Kidney (tissue), 14 donors: ENCODE results near the gene CUX1. TPM values are rescaled to one million over a fixed set of nuclear protein-coding genes. Genes with fewer than 3 reads are reported as not detected.
"Not testable (repeated sequence)": the region's sequence is repeated elsewhere in the genome, so short reads cannot be mapped to it uniquely, and the experiment has no call there.

Experiments
- DNase-seq, 5 donors: peaks; one replicate each; pipeline ENCODE4 v3.0.0-alpha.2; 2013 to 2020
- FAIRE-seq: peaks from 2 replicates; lab custom pipeline; 2012; peaks lifted over from hg19 to GRCh38; lab: Jason Lieb, UNC
- H3K27ac ChIP-seq, 2 donors: one replicate each; pipeline ENCODE4 v1.7.0; 2013; ENCODE audit warnings: low read depth in 2 of 2, low read length in 2 of 2, inconsistent platforms in 1 of 2
- H3K27me3 ChIP-seq: one replicate; pipeline ENCODE4 v1.7.1; 2013; ENCODE audit warnings: low read length, inconsistent platforms; ENCODE audit not compliant: control insufficient read depth, insufficient read depth
- H3K36me3 ChIP-seq, 3 donors: one replicate each; pipeline versions ENCODE4 v1.7.0 to v1.7.1; 2013; ENCODE audit warnings: low read length in 3 of 3, control low read depth in 1 of 3, inconsistent platforms in 1 of 3; ENCODE audit not compliant: insufficient read depth in 3 of 3, control insufficient read depth in 2 of 3
- H3K4me1 ChIP-seq, 3 donors: one replicate each; pipeline versions ENCODE4 v1.7.0 to v1.7.1; 2013; ENCODE audit warnings: low read length in 3 of 3, inconsistent platforms in 1 of 3, low read depth in 1 of 3; ENCODE audit not compliant: control insufficient read depth in 2 of 3, insufficient read depth in 2 of 3
- H3K4me3 ChIP-seq, 3 donors: one replicate each; pipeline versions ENCODE4 v1.7.0 to v1.8.1; 2013; ENCODE audit warnings: low read length in 3 of 3, control low read depth in 1 of 3, inconsistent platforms in 1 of 3
- H3K9ac ChIP-seq, 3 donors: one replicate each; pipeline versions ENCODE4 v1.7.0 to v1.7.1; 2013; ENCODE audit warnings: low read length in 3 of 3, control low read depth in 1 of 3, inconsistent platforms in 1 of 3
- H3K9me3 ChIP-seq, 3 donors: one replicate each; pipeline versions ENCODE4 v1.7.0 to v1.7.1; 2013; ENCODE audit warnings: low read length in 3 of 3, control low read depth in 1 of 3, inconsistent platforms in 1 of 3; ENCODE audit not compliant: control insufficient read depth in 2 of 3, insufficient read depth in 1 of 3
- intact Hi-C: fragments of 100-400 bp; cut with DNase I; formaldehyde crosslinking; loops from one replicate; pipeline ENCODE4 v1.11.1; 2022
- polyA plus RNA-seq: library from polyadenylated mRNA; stranded (reverse); fragments of 350-450 nt; fragmentation: Illumina TruSeq; extraction: RNeasy Lipid Tissue Mini Kit (QIAGEN cat#74804); gene quantifications from one replicate; pipeline ENCODE4 v1.2.3, GENCODE V29; 2014; ENCODE audit warnings: low read depth, low replicate concordance; ENCODE audit not compliant: insufficient read depth
- total RNA-seq: library from RNA; stranded (reverse); fragmentation: NEBNext Ultra II Directional; extraction: Animal tissue kit (Norgen Biotek cat#: 25700); gene quantifications from one replicate; pipeline ENCODE4 v1.2.1, GENCODE V29; 2021
- TF ChIP-seq, protein P1 (sequence below): IDR thresholded peaks from 3 replicates; pipeline ENCODE4 v1.5.1; 2012; ENCODE audit warnings: mild to moderate bottlenecking, moderate library complexity, borderline replicate concordance; ENCODE audit not compliant: insufficient read depth; ENCODE audit errors: extremely low read depth
- donor health status: control.
- donor health status: control.
- donor health status: control.
- donor health status: control.
- donor health status: control.
- donor health status: DM: yes; HTN: yes; CAD: no.
- donor health status: Normal renal cell carcinoma (clear cell type).

CUX1 gene
- total and polyA plus RNA-seq, 2 donors from 2014 or later = 71.4 to 126 TPM

- FAIRE-seq (no peak), DNase-seq (peak in 1 of 5 donors; percentile 42)
- Histone ChIP-seq H3K9me3 (no peaks in the 10 kb centered on the region), H3K27ac (no peak overlapping the region), H3K4me1 (peaks cover 0 to 9% (median 6%) of the 10 kb centered on the region in 3 donors), H3K27me3 (no peaks in the 10 kb centered on the region), H3K36me3 (peaks cover 0 to 23% (median 3%) of the 10 kb centered on the region in 3 donors), H3K4me3 (no peak overlapping the region), H3K9ac (no peak overlapping the region)
- intact Hi-C loops = no loop called here
- TF ChIP-seq, protein P1, sequence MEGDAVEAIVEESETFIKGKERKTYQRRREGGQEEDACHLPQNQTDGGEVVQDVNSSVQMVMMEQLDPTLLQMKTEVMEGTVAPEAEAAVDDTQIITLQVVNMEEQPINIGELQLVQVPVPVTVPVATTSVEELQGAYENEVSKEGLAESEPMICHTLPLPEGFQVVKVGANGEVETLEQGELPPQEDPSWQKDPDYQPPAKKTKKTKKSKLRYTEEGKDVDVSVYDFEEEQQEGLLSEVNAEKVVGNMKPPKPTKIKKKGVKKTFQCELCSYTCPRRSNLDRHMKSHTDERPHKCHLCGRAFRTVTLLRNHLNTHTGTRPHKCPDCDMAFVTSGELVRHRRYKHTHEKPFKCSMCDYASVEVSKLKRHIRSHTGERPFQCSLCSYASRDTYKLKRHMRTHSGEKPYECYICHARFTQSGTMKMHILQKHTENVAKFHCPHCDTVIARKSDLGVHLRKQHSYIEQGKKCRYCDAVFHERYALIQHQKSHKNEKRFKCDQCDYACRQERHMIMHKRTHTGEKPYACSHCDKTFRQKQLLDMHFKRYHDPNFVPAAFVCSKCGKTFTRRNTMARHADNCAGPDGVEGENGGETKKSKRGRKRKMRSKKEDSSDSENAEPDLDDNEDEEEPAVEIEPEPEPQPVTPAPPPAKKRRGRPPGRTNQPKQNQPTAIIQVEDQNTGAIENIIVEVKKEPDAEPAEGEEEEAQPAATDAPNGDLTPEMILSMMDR = no peak
Measured at GRCh38 chr7:101918426-101918825, 101.0 kb downstream of the CUX1 start.

DNA sequence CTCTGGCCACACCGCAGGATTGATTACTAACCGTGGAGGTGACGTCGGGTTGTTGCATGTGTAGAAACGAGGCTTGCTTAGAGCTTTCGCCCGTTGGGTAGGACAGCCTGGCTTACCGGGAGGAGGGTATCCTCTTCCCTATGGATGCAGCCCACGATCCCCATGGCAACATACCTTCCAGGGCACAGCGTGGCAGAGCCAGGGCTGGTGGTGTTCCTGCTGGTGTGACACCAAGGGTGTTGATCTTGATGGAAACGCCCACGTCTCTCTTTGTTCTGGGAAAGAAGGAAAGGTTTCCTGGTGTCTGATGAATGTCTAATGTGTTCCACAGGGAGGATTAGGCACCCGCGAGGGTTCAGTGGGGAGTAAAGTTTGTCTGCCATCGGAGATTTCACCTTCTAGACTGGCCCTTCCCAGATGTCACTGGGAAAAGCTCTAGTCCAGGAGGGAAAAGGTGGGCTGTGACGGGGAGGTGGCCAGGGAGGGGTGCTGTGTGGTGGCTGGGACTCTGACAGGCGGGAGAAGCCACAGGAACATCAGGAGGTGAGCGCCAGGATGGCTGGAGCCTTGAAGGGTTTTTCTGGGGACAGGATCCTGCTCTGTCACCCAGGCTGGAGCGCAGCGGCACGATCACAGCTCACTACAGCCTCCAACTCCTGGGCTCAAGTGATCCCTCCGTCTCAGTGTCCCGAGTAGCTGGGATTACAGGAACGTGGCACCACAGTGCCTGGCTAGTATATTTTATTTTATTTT, 102.1 kb downstream of the CUX1 start:
- no peaks in the 10 kb centered on the region for H3K27me3 ChIP-seq
- H3K36me3 ChIP-seq = peaks cover 0 to 23% (median 3%) of the 10 kb centered on the region in 3 donors
- intact Hi-C loops = no loop called here
- no peak overlapping the region for H3K9ac ChIP-seq
- no peaks in the 10 kb centered on the region for H3K9me3 ChIP-seq
- DNase-seq (peak in 1 of 5 donors; percentile 35), FAIRE-seq (no peak)
- H3K4me3 ChIP-seq = no peak overlapping the region
- H3K27ac ChIP-seq = no peak overlapping the region
- peaks cover 0 to 9% (median 4%) of the 10 kb centered on the region in 3 donors for H3K4me1 ChIP-seq
- TF ChIP-seq, protein P1 = no peak

- no peak overlapping the region for H3K4me3 ChIP-seq
- H3K9me3 ChIP-seq = no peaks in the 10 kb centered on the region
- intact Hi-C loops = no loop called here
- no peak overlapping the region for H3K9ac ChIP-seq
- H3K27ac ChIP-seq = no peak overlapping the region
- FAIRE-seq (no peak), DNase-seq (no peak)
- H3K27me3 ChIP-seq = no peaks in the 10 kb centered on the region
- TF ChIP-seq, protein P1 = no peak
- peaks cover 0 to 14% (median 4%) of the 10 kb centered on the region in 3 donors for H3K4me1 ChIP-seq
- peaks cover 0 to 19% (median 3%) of the 10 kb centered on the region in 3 donors for H3K36me3 ChIP-seq
Measured at GRCh38 chr7:101921061-101921460, 103.6 kb downstream of the CUX1 start.

GRCh38 chr7:101921546-101922489, 104.4 kb downstream of the CUX1 start:
- FAIRE-seq, H3K9ac ChIP-seq, H3K9me3 ChIP-seq, intact Hi-C loops, H3K27ac ChIP-seq, H3K4me3 ChIP-seq, H3K27me3 ChIP-seq: not testable (repeated sequence)
- peaks cover 0 to 12% (median 3%) of the 10 kb centered on the region in 3 donors for H3K36me3 ChIP-seq
- H3K4me1 ChIP-seq = peaks cover 0 to 22% (median 7%) of the 10 kb centered on the region in 3 donors
- DNase-seq = peak in 1 of 5 donors; percentile 49
